ENCODE measurements around the gene DCK. TPM values are rescaled to one million over a fixed set of nuclear protein-coding genes. Genes with fewer than 3 reads are reported as not detected.

DCK gene
- total and polyA plus RNA-seq, 2 donors (not counting 1 experiment from before 2014, with no cell fraction given), result 34.8 to 58.2 TPM

DNA sequence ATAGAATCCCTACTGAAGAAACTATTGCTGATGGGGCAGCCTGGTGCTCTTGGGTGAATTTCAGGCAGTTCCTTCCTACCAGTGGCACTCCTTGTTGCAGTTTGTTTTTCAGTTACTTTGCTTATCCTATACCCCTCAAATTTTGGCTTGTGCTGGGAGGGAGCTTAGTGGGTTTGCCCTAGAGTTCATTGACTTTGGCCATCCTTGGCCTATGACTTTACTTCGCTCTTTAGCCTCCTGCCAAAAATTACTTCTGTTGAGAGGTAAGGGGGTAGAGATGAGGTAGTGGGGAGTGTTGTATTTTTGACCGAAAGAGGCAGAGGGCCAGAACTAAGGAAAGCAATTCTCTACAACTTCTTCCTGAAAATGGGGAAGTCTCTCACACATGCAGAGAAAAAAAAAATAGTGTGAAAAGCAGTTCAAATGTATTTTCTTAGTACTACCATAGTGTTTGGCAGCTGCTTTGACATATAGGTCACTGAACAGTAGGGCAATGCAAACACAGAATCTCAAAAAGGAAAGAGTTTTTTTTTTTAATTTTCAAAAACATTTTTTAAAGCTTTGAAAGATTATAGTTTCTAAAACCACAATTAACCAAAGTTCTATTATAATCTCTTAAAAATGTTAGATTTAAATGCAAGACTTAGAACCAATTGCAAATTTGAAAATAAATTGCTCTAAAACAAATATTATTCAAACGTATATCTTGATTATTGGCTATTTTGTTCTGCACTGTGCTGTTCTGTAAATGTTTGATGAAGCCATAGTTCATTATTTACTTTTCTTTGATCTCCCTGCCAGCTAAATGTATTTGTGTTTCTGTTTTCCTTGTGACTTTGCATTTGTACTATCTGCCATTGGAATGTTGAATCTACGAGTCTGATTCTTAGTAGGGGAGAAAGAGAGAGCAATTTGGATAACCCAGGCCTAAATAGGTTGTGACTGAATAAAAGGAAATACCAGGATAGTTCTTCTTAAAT lies 73.6 kb downstream of the DCK start:
- no peak overlapping the region for H3K4me3 ChIP-seq (ENCODE audit: control extremely low read depth in 1 of 5, extremely low read depth in 1 of 5, insufficient read depth in 1 of 5, low read depth in 2 of 5, low read length in 4 of 5)
- 100% methylated on average over 1 of the region's 4 CpGs for WGBS (ENCODE audit: insufficient coverage)
- H3K4me1 ChIP-seq (ENCODE audit: control insufficient read depth in 2 of 2, insufficient read depth in 2 of 2, low read length in 2 of 2), result no peaks in the 10 kb centered on the region
- H3K9me3 ChIP-seq (ENCODE audit: control extremely low read depth in 1 of 3, control insufficient read depth in 2 of 3, insufficient read depth in 1 of 3, low read length in 2 of 3), result no peaks in the 10 kb centered on the region
- H3K36me3 ChIP-seq (replicated peaks in 1 of 2; ENCODE audit: control extremely low read depth in 1 of 2, control insufficient read depth in 1 of 2, extremely low read depth in 1 of 2, insufficient read depth in 2 of 2, low read length in 1 of 2), result no peaks in the 10 kb centered on the region
- H3K27ac ChIP-seq (ENCODE audit: low read length in 2 of 2), result no peak overlapping the region
- intact Hi-C loops (cut with micrococcal nuclease), result no loop called here
- no peak for ATAC-seq (ENCODE audit: low read depth)
- H3K27ac Mint-ChIP-seq, result no peak overlapping the region
- no peak overlapping the region for H3K4me2 ChIP-seq (replicated peaks; ENCODE audit: low read depth, low read length, poor library complexity, severe bottlenecking)
- no peaks in the 10 kb centered on the region for H3K79me2 ChIP-seq (ENCODE audit: control insufficient read depth, insufficient read depth, low read length)
- ChIA-PET CTCF (no interaction called here), POLR2A (no interaction called here)
- no peak overlapping the region for H2AFZ ChIP-seq (ENCODE audit: insufficient read depth, low read depth, low read length, poor library complexity, severe bottlenecking)
- TF ChIP-seq, protein P1, sequence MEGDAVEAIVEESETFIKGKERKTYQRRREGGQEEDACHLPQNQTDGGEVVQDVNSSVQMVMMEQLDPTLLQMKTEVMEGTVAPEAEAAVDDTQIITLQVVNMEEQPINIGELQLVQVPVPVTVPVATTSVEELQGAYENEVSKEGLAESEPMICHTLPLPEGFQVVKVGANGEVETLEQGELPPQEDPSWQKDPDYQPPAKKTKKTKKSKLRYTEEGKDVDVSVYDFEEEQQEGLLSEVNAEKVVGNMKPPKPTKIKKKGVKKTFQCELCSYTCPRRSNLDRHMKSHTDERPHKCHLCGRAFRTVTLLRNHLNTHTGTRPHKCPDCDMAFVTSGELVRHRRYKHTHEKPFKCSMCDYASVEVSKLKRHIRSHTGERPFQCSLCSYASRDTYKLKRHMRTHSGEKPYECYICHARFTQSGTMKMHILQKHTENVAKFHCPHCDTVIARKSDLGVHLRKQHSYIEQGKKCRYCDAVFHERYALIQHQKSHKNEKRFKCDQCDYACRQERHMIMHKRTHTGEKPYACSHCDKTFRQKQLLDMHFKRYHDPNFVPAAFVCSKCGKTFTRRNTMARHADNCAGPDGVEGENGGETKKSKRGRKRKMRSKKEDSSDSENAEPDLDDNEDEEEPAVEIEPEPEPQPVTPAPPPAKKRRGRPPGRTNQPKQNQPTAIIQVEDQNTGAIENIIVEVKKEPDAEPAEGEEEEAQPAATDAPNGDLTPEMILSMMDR (IDR thresholded peaks at IDR 0.05), result no peak
- TF ChIP-seq EZH2 (IDR thresholded peaks at IDR 0.05; ENCODE audit: borderline replicate concordance, insufficient read depth, low read depth, low read length, poor library complexity, severe bottlenecking), result no peak
- no peaks in the 10 kb centered on the region for H3K27me3 ChIP-seq (replicated peaks in 1 of 4; ENCODE audit: control extremely low read depth in 1 of 4, control insufficient read depth in 3 of 4, insufficient read depth in 4 of 4, low read length in 3 of 4)
- H3K4me3 Mint-ChIP-seq, result no peak overlapping the region
- peaks cover 2% of the 10 kb centered on the region for H3K4me1 Mint-ChIP-seq
- DNase-seq, result no peak
- H4K20me1 ChIP-seq (ENCODE audit: control insufficient read depth, insufficient read depth, low read length, poor library complexity, severe bottlenecking), result no peaks in the 10 kb centered on the region
- no peaks in the 10 kb centered on the region for H3K9me3 Mint-ChIP-seq (ENCODE audit: insufficient read depth)
- H3K27me3 Mint-ChIP-seq, result no peaks in the 10 kb centered on the region
- no peak overlapping the region for H3K9ac ChIP-seq (ENCODE audit: low read length)

DNA sequence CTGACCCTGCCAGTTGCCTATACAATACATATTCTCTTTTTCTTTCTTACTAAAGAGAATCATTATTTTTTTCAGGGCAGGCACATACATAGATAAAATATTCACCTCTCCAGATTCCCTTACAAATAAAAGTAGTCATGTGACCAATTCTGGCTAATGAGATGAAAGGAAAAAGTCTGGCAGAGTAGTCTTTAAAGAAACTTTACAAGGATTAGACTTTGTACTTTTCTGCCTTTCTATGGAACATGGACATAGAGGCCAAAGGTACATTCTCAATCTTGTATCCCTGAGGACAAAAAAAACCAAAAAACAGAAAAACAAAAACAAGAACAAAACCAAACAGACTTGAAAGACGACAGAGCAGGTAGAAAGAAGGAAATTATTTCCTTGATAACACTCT lies 75.6 kb downstream of the DCK start:
- Histone ChIP-seq H3K4me1 (ENCODE audit: control insufficient read depth in 2 of 2, insufficient read depth in 2 of 2, low read length in 2 of 2) (no peaks in the 10 kb centered on the region), H3K4me3 (ENCODE audit: control extremely low read depth in 1 of 5, extremely low read depth in 1 of 5, insufficient read depth in 1 of 5, low read depth in 2 of 5, low read length in 4 of 5) (no peak overlapping the region), H3K9ac (ENCODE audit: low read length) (no peak overlapping the region), H3K27ac (ENCODE audit: low read length in 2 of 2) (no peak overlapping the region), H3K36me3 (replicated peaks in 1 of 2; ENCODE audit: control extremely low read depth in 1 of 2, control insufficient read depth in 1 of 2, extremely low read depth in 1 of 2, insufficient read depth in 2 of 2, low read length in 1 of 2) (no peaks in the 10 kb centered on the region), H2AFZ (ENCODE audit: insufficient read depth, low read depth, low read length, poor library complexity, severe bottlenecking) (no peak overlapping the region), H3K9me3 (ENCODE audit: control extremely low read depth in 1 of 3, control insufficient read depth in 2 of 3, insufficient read depth in 1 of 3, low read length in 2 of 3) (no peaks in the 10 kb centered on the region), H3K79me2 (ENCODE audit: control insufficient read depth, insufficient read depth, low read length) (no peaks in the 10 kb centered on the region), H4K20me1 (ENCODE audit: control insufficient read depth, insufficient read depth, low read length, poor library complexity, severe bottlenecking) (no peaks in the 10 kb centered on the region), H3K27me3 (replicated peaks in 1 of 4; ENCODE audit: control extremely low read depth in 1 of 4, control insufficient read depth in 3 of 4, insufficient read depth in 4 of 4, low read length in 3 of 4) (no peaks in the 10 kb centered on the region), H3K4me2 (replicated peaks; ENCODE audit: low read depth, low read length, poor library complexity, severe bottlenecking) (no peak overlapping the region)
- no CpG with 5 or more reads among the region's 1 CpG for WGBS (ENCODE audit: insufficient coverage)
- TF ChIP-seq, protein P1 (IDR thresholded peaks at IDR 0.05), result no peak
- no peak for TF ChIP-seq EZH2 (IDR thresholded peaks at IDR 0.05; ENCODE audit: borderline replicate concordance, insufficient read depth, low read depth, low read length, poor library complexity, severe bottlenecking)
- Mint-ChIP-seq H3K9me3 (ENCODE audit: insufficient read depth) (no peaks in the 10 kb centered on the region), H3K4me3 (no peak overlapping the region), H3K4me1 (peaks cover 2% of the 10 kb centered on the region), H3K27me3 (no peaks in the 10 kb centered on the region), H3K27ac (no peak overlapping the region)
- ATAC-seq (ENCODE audit: low read depth) (no peak), DNase-seq (no peak)
- ChIA-PET POLR2A (no interaction called here), CTCF (no interaction called here)
- intact Hi-C loops (cut with micrococcal nuclease), result no loop called here
